GM10847 (cell line): Measurements from ENCODE around the gene KCNAB2.

Experiments used
- POLR2A ChIP-seq: IDR thresholded peaks from 2 replicates; pipeline ENCODE4 v1.6.1; 2011; ENCODE audit not compliant: insufficient read length; ENCODE audit errors: extremely low read depth

The KCNAB2 gene

GRCh38 chr1:6035719-6036118, 10.0 kb upstream of the KCNAB2 start:
- no peak for TF ChIP-seq POLR2A

GRCh38 chr1:6037338-6037762, 8.3 kb upstream of the KCNAB2 start:
- no peak for TF ChIP-seq POLR2A

GRCh38 chr1:6038603-6039002, 7.1 kb upstream of the KCNAB2 start:
- no peak for TF ChIP-seq POLR2A

- TF ChIP-seq POLR2A = no peak
Measured at GRCh38 chr1:6039031-6039430, 6.7 kb upstream of the KCNAB2 start.

- TF ChIP-seq POLR2A = no peak
Measured at GRCh38 chr1:6040444-6040843, 5.2 kb upstream of the KCNAB2 start.

- TF ChIP-seq POLR2A = no peak
Measured at GRCh38 chr1:6040861-6041415, 4.8 kb upstream of the KCNAB2 start.

- TF ChIP-seq POLR2A = no peak
Measured at GRCh38 chr1:6041432-6042062, 4.1 kb upstream of the KCNAB2 start.

- TF ChIP-seq POLR2A = no peak
Measured at GRCh38 chr1:6043561-6043960, 2.1 kb upstream of the KCNAB2 start.

- TF ChIP-seq POLR2A = no peak
Measured at GRCh38 chr1:6044481-6045109, 1.1 kb upstream of the KCNAB2 start.

GRCh38 chr1:6045110-6045502, 582 bp upstream of the KCNAB2 start:
- no peak for TF ChIP-seq POLR2A

- no peak for TF ChIP-seq POLR2A
Measured at GRCh38 chr1:6046279-6046678, 591 bp downstream of the KCNAB2 start.

- TF ChIP-seq POLR2A = no peak
Measured at GRCh38 chr1:6048179-6048867, 2.6 kb downstream of the KCNAB2 start.

GRCh38 chr1:6049419-6049818, 3.7 kb downstream of the KCNAB2 start:
- no peak for TF ChIP-seq POLR2A

GRCh38 chr1:6051423-6051822, 5.7 kb downstream of the KCNAB2 start:
- TF ChIP-seq POLR2A = no peak

GRCh38 chr1:6052543-6053205, 7.0 kb downstream of the KCNAB2 start:
- no peak for TF ChIP-seq POLR2A

- TF ChIP-seq POLR2A = no peak
Measured at GRCh38 chr1:6053206-6053546, 7.5 kb downstream of the KCNAB2 start.
